Keratinocyte (primary cell): ENCODE results near the gene AXIN1. TPM values are rescaled to one million over a fixed set of nuclear protein-coding genes. Genes with fewer than 3 reads are reported as not detected.

ENCODE experiments used
- DNase-seq: peaks from one replicate; pipeline ENCODE4 v3.0.0-alpha.2; 2011; ENCODE audit warnings: low read depth, missing footprints, low spot score
- FAIRE-seq: peaks from 2 replicates; lab custom pipeline; 2011; peaks lifted over from hg19 to GRCh38; lab: Jason Lieb, UNC
- H2AFZ ChIP-seq: 2 replicates; pipeline ENCODE4 v1.6.0; 2012; ENCODE audit warnings: low read length, control low read depth, inconsistent platforms; ENCODE audit not compliant: control insufficient read depth
- H3K27ac ChIP-seq: 2 replicates; pipeline ENCODE4 v1.5.1; 2011; ENCODE audit warnings: low read length; ENCODE audit not compliant: control insufficient read depth, insufficient read depth
- H3K27me3 ChIP-seq: 3 replicates; pipeline ENCODE4 v1.6.0; 2011; ENCODE audit warnings: low read length; ENCODE audit not compliant: control insufficient read depth, insufficient read depth; ENCODE audit errors: extremely low read depth
- H3K36me3 ChIP-seq, 2 experiments: 2 replicates in 1 of 2; 3 replicates in 1 of 2; pipeline ENCODE4 v1.5.1; 2011; ENCODE audit warnings: low read length in 2 of 2, mild to moderate bottlenecking in 1 of 2; ENCODE audit not compliant: control insufficient read depth in 2 of 2, insufficient read depth in 2 of 2; ENCODE audit errors: extremely low read depth in 1 of 2
- H3K4me1 ChIP-seq: 3 replicates; pipeline ENCODE4 v1.5.1; 2011; ENCODE audit warnings: low read length; ENCODE audit not compliant: control insufficient read depth, insufficient read depth; ENCODE audit errors: extremely low read depth
- H3K4me2 ChIP-seq: 3 replicates; pipeline ENCODE4 v1.6.0; 2011; ENCODE audit warnings: low read depth, low read length; ENCODE audit not compliant: control insufficient read depth, insufficient read depth; ENCODE audit errors: extremely low read depth
- H3K4me3 ChIP-seq, 3 experiments: fragments of 200-600 bp in 1 of 3; sonication (generic) in 1 of 3; 2 replicates in 2 of 3; 3 replicates in 1 of 3; pipeline ENCODE4 v1.5.1; 2011 to 2016; ENCODE audit warnings: low read length in 3 of 3, mild to moderate bottlenecking in 3 of 3, control low read depth in 2 of 3, inconsistent platforms in 1 of 3, low read depth in 1 of 3, mixed read lengths in 1 of 3, mixed run types in 1 of 3, moderate library complexity in 1 of 3; ENCODE audit not compliant: control insufficient read depth in 2 of 3, insufficient read depth in 2 of 3; ENCODE audit errors: extremely low read depth in 1 of 3
- H3K79me2 ChIP-seq: 2 replicates; pipeline ENCODE4 v1.6.0; 2012; ENCODE audit warnings: low read length; ENCODE audit not compliant: control insufficient read depth, insufficient read depth
- H3K9ac ChIP-seq: 3 replicates; pipeline ENCODE4 v1.6.0; 2011; ENCODE audit warnings: low read length; ENCODE audit not compliant: control insufficient read depth, insufficient read depth; ENCODE audit errors: extremely low read depth
- H3K9me1 ChIP-seq: 3 replicates; pipeline ENCODE4 v1.6.0; 2011; ENCODE audit warnings: low read length; ENCODE audit not compliant: control insufficient read depth, insufficient read depth; ENCODE audit errors: extremely low read depth
- H3K9me3 ChIP-seq: 2 replicates; pipeline ENCODE4 v1.5.1; 2012; ENCODE audit warnings: low read depth, low read length; ENCODE audit not compliant: control insufficient read depth
- H4K20me1 ChIP-seq: 3 replicates; pipeline ENCODE4 v1.6.0; 2011; ENCODE audit warnings: low read length; ENCODE audit not compliant: control insufficient read depth, insufficient read depth; ENCODE audit errors: extremely low read depth
- EZH2 ChIP-seq: IDR thresholded peaks from one replicate; pipeline ENCODE4 v1.6.1; 2012; ENCODE audit warnings: inconsistent platforms, mild to moderate bottlenecking, low read length, moderate library complexity
- dilution Hi-C: fragments of 300-500 bp; cut with MboI; formaldehyde crosslinking; loops from one replicate; pipeline ENCODE4 v1.7.0; 2020; ENCODE audit warnings: low sequenced_read_pairs; ENCODE audit not compliant: extremely low pct_ligation_motif_present
- polyA plus RNA-seq, 5 experiments: library from polyadenylated mRNA; depleted of rRNA in 3 of 5; stranded (reverse) in 3 of 5; stranded (forward) in 1 of 5; unstranded in 1 of 5; fragments of >200 nt; gene quantifications; 1 replicate in 1 of 5; 2 replicates in 3 of 5; 3 replicates in 1 of 5; pipeline versions ENCODE4 v1.2.1 to v1.2.3, GENCODE V29; 2011 to 2012; ENCODE audit warnings: missing spikeins in 2 of 5, low read depth in 1 of 5, low replicate concordance in 1 of 5
- TF ChIP-seq, protein P1 (sequence below), 3 experiments: IDR thresholded peaks in 1 of 3; conservative IDR thresholded peaks in 1 of 3; optimal IDR thresholded peaks in 1 of 3; 2 replicates in 2 of 3; 3 replicates in 1 of 3; pipeline versions ENCODE3 to v1.5.1; 2011; ENCODE audit warnings: low read length in 3 of 3, mild to moderate bottlenecking in 3 of 3, moderate library complexity in 2 of 3, control low read depth in 1 of 3, inconsistent platforms in 1 of 3; ENCODE audit not compliant: insufficient read depth in 2 of 3; ENCODE audit errors: extremely low read depth in 1 of 3

The AXIN1 gene
- polyA plus RNA-seq, 1 donor (not counting 4 experiments of a cell fraction or from before 2014, with no cell fraction given), result 8.8 TPM

- DNase-seq (no peak), FAIRE-seq (no peak)
- Histone ChIP-seq H3K27me3 (peaks cover 9% of the 10 kb centered on the region), H3K79me2 (peaks cover 6% of the 10 kb centered on the region), H3K36me3 (peaks cover 11 to 19% of the 10 kb centered on the region in 2 experiments), H3K9me3 (no peaks in the 10 kb centered on the region), H3K4me3 (no peak overlapping the region), H3K4me2 (no peak overlapping the region), H3K4me1 (peaks cover 12% of the 10 kb centered on the region), H3K27ac (no peak overlapping the region), H3K9ac (no peak overlapping the region), H3K9me1 (no peaks in the 10 kb centered on the region), H2AFZ (no peak overlapping the region), H4K20me1 (peaks cover 2% of the 10 kb centered on the region)
- no peak for TF ChIP-seq EZH2
- TF ChIP-seq, protein P1, sequence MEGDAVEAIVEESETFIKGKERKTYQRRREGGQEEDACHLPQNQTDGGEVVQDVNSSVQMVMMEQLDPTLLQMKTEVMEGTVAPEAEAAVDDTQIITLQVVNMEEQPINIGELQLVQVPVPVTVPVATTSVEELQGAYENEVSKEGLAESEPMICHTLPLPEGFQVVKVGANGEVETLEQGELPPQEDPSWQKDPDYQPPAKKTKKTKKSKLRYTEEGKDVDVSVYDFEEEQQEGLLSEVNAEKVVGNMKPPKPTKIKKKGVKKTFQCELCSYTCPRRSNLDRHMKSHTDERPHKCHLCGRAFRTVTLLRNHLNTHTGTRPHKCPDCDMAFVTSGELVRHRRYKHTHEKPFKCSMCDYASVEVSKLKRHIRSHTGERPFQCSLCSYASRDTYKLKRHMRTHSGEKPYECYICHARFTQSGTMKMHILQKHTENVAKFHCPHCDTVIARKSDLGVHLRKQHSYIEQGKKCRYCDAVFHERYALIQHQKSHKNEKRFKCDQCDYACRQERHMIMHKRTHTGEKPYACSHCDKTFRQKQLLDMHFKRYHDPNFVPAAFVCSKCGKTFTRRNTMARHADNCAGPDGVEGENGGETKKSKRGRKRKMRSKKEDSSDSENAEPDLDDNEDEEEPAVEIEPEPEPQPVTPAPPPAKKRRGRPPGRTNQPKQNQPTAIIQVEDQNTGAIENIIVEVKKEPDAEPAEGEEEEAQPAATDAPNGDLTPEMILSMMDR (optimal IDR thresholded peaks at IDR 0.05 in 1 of 3, IDR thresholded peaks at IDR 0.05 in 1 of 3, conservative IDR thresholded peaks at IDR 0.05 in 1 of 3; ENCODE audit: extremely low read depth in 1 of 3, insufficient read depth in 2 of 3, low read length in 3 of 3), result no peak
- dilution Hi-C loops, result no loop called here
Measured at GRCh38 chr16:367333-367903, 14.9 kb upstream of the AXIN1 start.

DNA sequence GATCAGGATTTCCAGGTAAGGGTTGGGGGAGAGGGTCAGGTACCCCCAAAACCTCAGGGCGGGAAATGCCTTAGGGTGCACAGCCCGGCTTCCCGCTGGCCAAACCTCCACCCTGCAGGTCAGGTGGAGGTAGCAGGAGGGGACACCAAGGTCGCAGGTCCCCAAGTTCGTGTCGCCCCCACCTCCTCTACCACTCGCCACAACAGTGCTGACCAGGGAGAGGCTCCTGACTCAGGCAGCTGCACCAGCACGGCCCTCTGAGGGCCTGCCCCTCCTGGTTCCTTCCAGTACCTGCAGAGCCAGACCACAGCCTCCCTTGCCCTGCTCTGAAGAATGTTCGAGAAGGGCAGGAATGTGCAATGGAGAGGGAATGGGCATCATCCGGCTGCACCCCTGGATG is 14.0 kb upstream of the AXIN1 start:
- DNase-seq, result no peak
- peaks cover 6% of the 10 kb centered on the region for H3K79me2 ChIP-seq

More for the DNA sequence above, 14.0 kb upstream of the AXIN1 start:
- H3K36me3 ChIP-seq, result peaks cover 11 to 18% of the 10 kb centered on the region in 2 experiments
- H3K9ac ChIP-seq, result no peak overlapping the region
- H3K9me1 ChIP-seq, result no peaks in the 10 kb centered on the region
- dilution Hi-C loops, result no loop called here
- peaks cover 2% of the 10 kb centered on the region for H4K20me1 ChIP-seq
- H3K4me1 ChIP-seq, result peaks cover 12% of the 10 kb centered on the region
- no peak for FAIRE-seq
- TF ChIP-seq, protein P1 (optimal IDR thresholded peaks at IDR 0.05 in 1 of 3, IDR thresholded peaks at IDR 0.05 in 1 of 3, conservative IDR thresholded peaks at IDR 0.05 in 1 of 3; ENCODE audit: extremely low read depth in 1 of 3, insufficient read depth in 2 of 3, low read length in 3 of 3), result no peak
- TF ChIP-seq EZH2, result no peak
- no peak overlapping the region for H3K4me2 ChIP-seq
- no peak overlapping the region for H3K27ac ChIP-seq
- H3K9me3 ChIP-seq, result no peaks in the 10 kb centered on the region
- peaks cover 9% of the 10 kb centered on the region for H3K27me3 ChIP-seq
- H2AFZ ChIP-seq, result no peak overlapping the region
- H3K4me3 ChIP-seq, result no peak overlapping the region
